D341Med (cell line): Measurements from ENCODE around the gene DNAH5.

Source experiments
- DNase-seq: peaks from one replicate; pipeline ENCODE4 v3.0.0; 2012; ENCODE audit warnings: low spot score

The DNAH5 gene

GRCh38 chr5:13934921-13935320 lies 9.6 kb downstream of the DNAH5 start:
- DNase-seq = no peak

- DNase-seq = no peak
Observed at GRCh38 chr5:13934125-13934524, 10.4 kb downstream of the DNAH5 start.

GRCh38 chr5:13932561-13932960 lies 11.9 kb downstream of the DNAH5 start:
- DNase-seq = no peak

- no peak for DNase-seq
Observed at GRCh38 chr5:13932011-13932410, 12.5 kb downstream of the DNAH5 start.

- DNase-seq = no peak
Observed at GRCh38 chr5:13930541-13931171, 13.8 kb downstream of the DNAH5 start.

- no peak for DNase-seq
Observed at GRCh38 chr5:13926731-13927130, 17.8 kb downstream of the DNAH5 start.

- DNase-seq = no peak
Observed at GRCh38 chr5:13921578-13921977, 22.9 kb downstream of the DNAH5 start.

- no peak for DNase-seq
Observed at GRCh38 chr5:13919786-13920185, 24.7 kb downstream of the DNAH5 start.

- DNase-seq = no peak
Observed at GRCh38 chr5:13919087-13919486, 25.4 kb downstream of the DNAH5 start.

GRCh38 chr5:13917061-13917460 lies 27.4 kb downstream of the DNAH5 start:
- no peak for DNase-seq

GRCh38 chr5:13913962-13914361 lies 30.5 kb downstream of the DNAH5 start:
- no peak for DNase-seq

- DNase-seq = no peak
Observed at GRCh38 chr5:13910637-13911288, 33.7 kb downstream of the DNAH5 start.

GRCh38 chr5:13910201-13910600 lies 34.3 kb downstream of the DNAH5 start:
- no peak for DNase-seq

- no peak for DNase-seq
Observed at GRCh38 chr5:13909271-13909670, 35.2 kb downstream of the DNAH5 start.

GRCh38 chr5:13898569-13898968 lies 45.9 kb downstream of the DNAH5 start:
- no peak for DNase-seq

GRCh38 chr5:13878357-13878756 lies 66.1 kb downstream of the DNAH5 start:
- no peak for DNase-seq

- no peak for DNase-seq
Observed at GRCh38 chr5:13866792-13867191, 77.7 kb downstream of the DNAH5 start.

GRCh38 chr5:13865312-13865711 lies 79.2 kb downstream of the DNAH5 start:
- DNase-seq = no peak

- no peak for DNase-seq
Observed at GRCh38 chr5:13860146-13860545, 84.3 kb downstream of the DNAH5 start.

- peak; percentile 44 for DNase-seq
Observed at GRCh38 chr5:13859270-13860065, 85.0 kb downstream of the DNAH5 start.

GRCh38 chr5:13843175-13843846 lies 101.2 kb downstream of the DNAH5 start:
- no peak for DNase-seq

GRCh38 chr5:13833440-13833839 lies 111.0 kb downstream of the DNAH5 start:
- DNase-seq = no peak

- DNase-seq = no peak
Observed at GRCh38 chr5:13831351-13831750, 113.1 kb downstream of the DNAH5 start.
